PC-9 (cell line): ENCODE measurements around the gene KY.

Source experiments
- EZH2 ChIP-seq: fragments of 200-600 bp; sonication (generic); IDR thresholded peaks from 2 replicates; pipeline ENCODE4 v1.8.0; 2017; ENCODE audit warnings: antibody characterized with exemption, low read depth
- TF ChIP-seq, protein P1 (sequence below): fragments of 200-600 bp; sonication (generic); conservative IDR thresholded peaks from 2 replicates; pipeline ENCODE4 v1.6.1; 2017; ENCODE audit warnings: mixed run types, antibody characterized with exemption, mild to moderate bottlenecking, moderate library complexity

DNA sequence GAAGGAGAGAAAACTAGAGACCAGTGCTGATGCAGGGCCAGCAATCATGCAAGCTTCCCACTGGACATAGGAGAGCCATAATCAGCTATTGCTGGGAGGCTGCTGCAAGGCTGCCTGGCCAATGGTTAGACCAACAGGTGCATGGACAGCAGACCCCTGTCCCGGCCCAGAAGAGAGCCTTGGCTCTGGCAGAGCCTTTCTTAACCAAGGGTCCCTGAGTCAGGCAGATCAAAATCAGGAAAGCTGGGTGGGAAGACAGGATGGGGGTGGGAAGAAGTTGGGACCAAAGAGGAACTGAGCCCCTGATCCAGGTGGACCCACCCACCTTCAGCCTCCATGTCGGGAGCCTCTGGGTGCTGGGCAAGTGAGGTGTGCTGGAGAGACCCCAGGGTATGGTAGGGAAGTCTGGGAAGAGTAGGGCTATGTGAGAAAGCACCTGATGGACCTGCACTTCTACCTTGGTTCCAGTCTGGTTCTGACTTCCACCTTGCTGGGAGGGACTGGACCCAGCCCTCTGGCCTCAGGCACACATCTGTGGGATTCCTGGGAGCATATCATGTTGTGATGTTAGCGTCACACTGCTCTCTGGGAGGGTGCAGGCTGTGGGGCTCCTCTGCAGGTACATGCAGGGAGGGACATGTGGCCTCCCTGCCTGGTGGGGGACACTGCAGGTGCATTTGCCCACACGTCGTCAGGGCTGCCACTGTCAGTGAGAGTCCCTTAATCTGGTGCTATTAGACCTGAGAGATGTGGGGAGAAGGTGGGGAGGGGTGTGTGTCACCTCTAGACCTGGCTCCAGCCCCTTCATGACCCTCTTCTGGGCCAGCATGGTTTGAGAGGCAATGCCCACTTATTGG, 24.7 kb downstream of the KY start:
- TF ChIP-seq, protein P1, sequence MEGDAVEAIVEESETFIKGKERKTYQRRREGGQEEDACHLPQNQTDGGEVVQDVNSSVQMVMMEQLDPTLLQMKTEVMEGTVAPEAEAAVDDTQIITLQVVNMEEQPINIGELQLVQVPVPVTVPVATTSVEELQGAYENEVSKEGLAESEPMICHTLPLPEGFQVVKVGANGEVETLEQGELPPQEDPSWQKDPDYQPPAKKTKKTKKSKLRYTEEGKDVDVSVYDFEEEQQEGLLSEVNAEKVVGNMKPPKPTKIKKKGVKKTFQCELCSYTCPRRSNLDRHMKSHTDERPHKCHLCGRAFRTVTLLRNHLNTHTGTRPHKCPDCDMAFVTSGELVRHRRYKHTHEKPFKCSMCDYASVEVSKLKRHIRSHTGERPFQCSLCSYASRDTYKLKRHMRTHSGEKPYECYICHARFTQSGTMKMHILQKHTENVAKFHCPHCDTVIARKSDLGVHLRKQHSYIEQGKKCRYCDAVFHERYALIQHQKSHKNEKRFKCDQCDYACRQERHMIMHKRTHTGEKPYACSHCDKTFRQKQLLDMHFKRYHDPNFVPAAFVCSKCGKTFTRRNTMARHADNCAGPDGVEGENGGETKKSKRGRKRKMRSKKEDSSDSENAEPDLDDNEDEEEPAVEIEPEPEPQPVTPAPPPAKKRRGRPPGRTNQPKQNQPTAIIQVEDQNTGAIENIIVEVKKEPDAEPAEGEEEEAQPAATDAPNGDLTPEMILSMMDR: no peak
- TF ChIP-seq EZH2: no peak
